Duodenal mucosa (tissue), 2 donors: ENCODE measurements around the gene TSKU.
"Not testable (repeated sequence)": the region's sequence is repeated elsewhere in the genome, so short reads cannot be mapped to it uniquely, and the experiment has no call there.

ENCODE experiments used
- H3K27ac ChIP-seq: one replicate; pipeline ENCODE4 v1.7.0; 2013; ENCODE audit warnings: low read depth, low read length
- H3K27me3 ChIP-seq, 2 donors: one replicate each; pipeline ENCODE4 v1.7.0; 2013; ENCODE audit warnings: low read length in 2 of 2, control low read depth in 1 of 2; ENCODE audit not compliant: insufficient read depth in 2 of 2, control insufficient read depth in 1 of 2
- H3K36me3 ChIP-seq, 2 donors: one replicate each; pipeline ENCODE4 v1.7.0; 2013; ENCODE audit warnings: low read length in 2 of 2, control low read depth in 1 of 2; ENCODE audit not compliant: insufficient read depth in 2 of 2, control insufficient read depth in 1 of 2
- H3K4me1 ChIP-seq, 2 donors: one replicate each; pipeline ENCODE4 v1.7.0; 2013; ENCODE audit warnings: low read length in 2 of 2, control low read depth in 1 of 2; ENCODE audit not compliant: insufficient read depth in 2 of 2, control insufficient read depth in 1 of 2
- H3K4me3 ChIP-seq, 2 donors: one replicate each; pipeline ENCODE4 v1.7.0; 2013; ENCODE audit warnings: low read length in 2 of 2, low read depth in 1 of 2
- H3K9ac ChIP-seq, 2 donors: one replicate each; pipeline ENCODE4 v1.7.0; 2013; ENCODE audit warnings: low read length in 2 of 2, low read depth in 1 of 2
- H3K9me3 ChIP-seq, 2 donors: one replicate each; pipeline ENCODE4 v1.7.0; 2013; ENCODE audit warnings: low read length in 2 of 2, control low read depth in 1 of 2; ENCODE audit not compliant: control insufficient read depth in 1 of 2

The TSKU gene

DNA sequence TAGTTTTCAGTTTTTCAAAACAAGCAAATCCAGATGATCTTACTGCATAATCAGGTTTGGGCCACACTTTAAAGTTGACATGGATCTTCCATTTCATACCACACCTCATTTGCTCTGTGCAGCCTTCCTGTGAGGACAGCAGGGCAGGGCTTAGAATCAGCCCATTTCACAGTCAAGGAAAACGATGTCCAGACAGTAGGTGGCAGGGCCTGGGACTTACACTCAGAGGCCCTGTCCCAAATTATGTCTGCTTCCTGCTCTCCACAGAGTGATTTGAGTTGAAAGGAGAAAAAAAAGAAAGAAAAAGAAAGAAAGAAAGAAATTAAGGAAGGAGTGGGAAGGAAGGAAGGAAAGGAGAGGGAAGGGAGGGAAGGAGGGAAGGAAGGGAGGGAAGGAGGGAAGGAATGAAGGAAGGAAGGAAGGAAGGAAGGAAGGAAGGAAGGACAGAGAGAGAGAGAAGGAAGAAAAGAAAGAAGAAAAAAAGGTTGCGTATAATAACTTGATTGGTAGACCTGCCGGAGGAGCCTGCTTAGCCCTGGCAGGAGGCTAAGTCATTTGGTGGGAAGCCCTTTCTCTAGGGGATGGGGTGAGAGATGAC lies 23.6 kb downstream of the TSKU start:
- Histone ChIP-seq H3K27me3 (peaks cover 0 to 4% of the 10 kb centered on the region in 2 donors), H3K9me3 (no peaks in the 10 kb centered on the region), H3K36me3 (no peaks in the 10 kb centered on the region), H3K4me1 (peaks cover 8 to 11% of the 10 kb centered on the region in 2 donors), H3K9ac (no peak overlapping the region), H3K27ac (no peak overlapping the region), H3K4me3 (no peak overlapping the region)

DNA sequence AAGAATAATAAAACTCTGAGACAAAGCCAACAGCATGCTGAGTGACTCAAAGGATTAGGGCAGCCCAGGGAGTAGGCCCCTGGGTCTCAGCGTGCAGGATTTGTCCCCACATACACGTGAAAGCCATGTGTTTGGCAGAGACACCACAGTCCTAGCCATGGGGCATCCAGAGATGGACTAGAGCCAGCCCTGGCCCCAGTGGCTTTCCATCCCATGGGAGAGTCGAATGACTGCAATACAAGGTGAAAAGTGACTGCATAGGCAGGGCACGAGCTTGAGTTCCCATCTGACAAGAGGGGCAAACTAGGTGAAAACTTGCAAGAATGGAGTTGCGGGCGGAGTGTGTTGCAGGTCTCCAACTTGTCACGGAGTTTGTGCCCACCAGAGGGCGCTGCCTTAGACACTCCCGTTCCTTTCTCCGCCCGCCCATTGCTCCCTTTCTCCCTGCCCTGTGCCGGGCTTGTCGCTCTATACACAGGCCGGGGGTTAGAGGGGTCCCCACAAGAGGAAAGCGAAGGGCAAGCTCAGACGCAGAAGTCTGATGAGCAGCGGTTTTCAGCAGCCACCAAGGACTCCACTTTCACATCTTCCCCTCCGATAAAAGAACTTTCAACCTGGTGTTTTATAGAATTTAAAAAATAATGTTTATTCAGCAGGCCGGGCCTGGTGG lies 24.2 kb downstream of the TSKU start:
- peaks cover 0 to 4% of the 10 kb centered on the region in 2 donors for H3K27me3 ChIP-seq
- no peak overlapping the region for H3K9ac ChIP-seq
- H3K27ac ChIP-seq = no peak overlapping the region
- H3K4me3 ChIP-seq = peak overlapping the region in 1 of 2 donors; percentile 6
- H3K36me3 ChIP-seq = no peaks in the 10 kb centered on the region
- peaks cover 8 to 10% of the 10 kb centered on the region in 2 donors for H3K4me1 ChIP-seq
- no peaks in the 10 kb centered on the region for H3K9me3 ChIP-seq

DNA sequence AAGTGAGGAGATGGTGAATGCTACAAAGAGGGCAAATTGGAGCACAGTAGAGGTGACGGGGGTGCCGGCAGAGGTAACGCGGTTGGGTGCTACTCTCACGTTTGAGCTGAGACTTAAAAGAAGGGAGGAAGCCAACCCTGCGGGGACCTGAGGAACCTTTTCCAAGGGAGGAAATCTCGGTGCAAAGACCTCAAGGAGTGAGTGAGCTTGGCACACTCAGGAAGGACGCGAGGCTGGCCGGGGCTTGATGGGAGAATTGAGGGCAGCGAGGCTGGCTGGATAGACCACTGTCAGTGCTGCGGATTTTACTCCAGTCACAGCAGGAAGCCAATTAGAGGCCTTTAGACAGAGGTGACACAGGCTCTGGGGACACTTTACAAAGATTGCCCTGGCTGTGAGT lies 25.0 kb downstream of the TSKU start:
- Histone ChIP-seq H3K27ac (no peak overlapping the region), H3K4me3 (no peak overlapping the region), H3K9ac (no peak overlapping the region), H3K27me3 (peaks cover 0 to 4% of the 10 kb centered on the region in 2 donors), H3K4me1 (peaks cover 4 to 10% of the 10 kb centered on the region in 2 donors), H3K36me3 (no peaks in the 10 kb centered on the region), H3K9me3 (no peaks in the 10 kb centered on the region)

DNA sequence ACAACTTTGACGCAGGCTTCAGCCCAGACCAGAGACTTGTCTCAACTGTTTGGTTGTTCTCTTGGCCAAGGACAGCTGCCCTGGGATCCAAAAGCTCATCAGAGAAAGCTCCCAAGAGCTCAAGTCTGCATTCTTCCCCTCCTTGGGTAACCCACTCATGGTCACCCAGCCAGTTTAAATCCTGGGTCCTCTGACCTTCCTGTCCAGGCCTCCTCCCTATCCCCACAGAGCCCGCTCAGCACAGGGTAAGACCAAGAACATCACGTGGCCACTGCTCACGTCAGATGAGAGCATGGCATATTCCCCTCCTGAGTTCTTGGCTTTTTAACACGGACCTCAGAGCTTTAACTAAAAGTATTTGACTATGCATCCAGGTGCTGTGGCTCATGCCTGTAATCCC lies 25.8 kb downstream of the TSKU start:
- Histone ChIP-seq H3K4me1 (peaks cover 4 to 10% of the 10 kb centered on the region in 2 donors), H3K4me3 (no peak overlapping the region), H3K9ac (no peak overlapping the region), H3K27me3 (peaks cover 0 to 4% of the 10 kb centered on the region in 2 donors), H3K9me3 (no peaks in the 10 kb centered on the region), H3K27ac (no peak overlapping the region), H3K36me3 (no peaks in the 10 kb centered on the region)

DNA sequence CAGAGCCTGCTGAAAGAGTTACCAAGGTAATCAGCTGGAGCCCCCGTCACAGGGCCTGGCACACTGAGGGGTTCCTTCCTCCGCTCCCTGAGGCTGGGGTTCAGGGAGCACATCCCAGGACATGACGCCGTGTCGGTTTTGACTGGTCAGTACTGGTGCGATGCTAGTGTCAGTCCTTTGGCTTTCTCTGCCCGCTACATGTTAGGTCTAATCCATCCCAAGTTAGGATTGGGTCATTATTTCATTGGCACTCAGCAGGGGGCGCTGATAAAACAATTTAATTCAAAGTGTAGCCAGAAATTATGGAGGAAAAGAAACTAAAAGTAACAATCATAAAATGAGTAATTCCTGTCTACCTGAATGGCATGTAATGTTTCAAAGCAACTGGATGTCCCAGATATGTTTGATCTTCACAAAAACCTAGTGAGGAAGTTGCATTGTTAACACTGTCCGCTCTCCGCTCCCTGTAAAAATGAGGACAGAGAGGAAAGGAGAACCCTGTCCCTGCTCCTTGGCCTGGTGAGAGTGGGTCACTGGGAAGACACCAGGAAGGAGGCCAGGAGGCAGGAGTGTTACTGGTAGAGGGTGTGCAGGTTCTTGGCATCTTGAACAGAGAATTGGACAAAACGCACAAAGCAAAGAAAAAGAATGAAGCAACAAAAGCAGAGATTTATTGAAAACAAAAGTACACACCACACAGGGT lies 27.1 kb downstream of the TSKU start:
- peaks cover 4 to 10% of the 10 kb centered on the region in 2 donors for H3K4me1 ChIP-seq
- no peak overlapping the region for H3K4me3 ChIP-seq
- peaks cover 3 to 4% of the 10 kb centered on the region in 2 donors for H3K9me3 ChIP-seq
- no peak overlapping the region for H3K27ac ChIP-seq
- no peak overlapping the region for H3K9ac ChIP-seq
- H3K36me3 ChIP-seq = no peaks in the 10 kb centered on the region
- H3K27me3 ChIP-seq = peaks cover 0 to 3% of the 10 kb centered on the region in 2 donors

DNA sequence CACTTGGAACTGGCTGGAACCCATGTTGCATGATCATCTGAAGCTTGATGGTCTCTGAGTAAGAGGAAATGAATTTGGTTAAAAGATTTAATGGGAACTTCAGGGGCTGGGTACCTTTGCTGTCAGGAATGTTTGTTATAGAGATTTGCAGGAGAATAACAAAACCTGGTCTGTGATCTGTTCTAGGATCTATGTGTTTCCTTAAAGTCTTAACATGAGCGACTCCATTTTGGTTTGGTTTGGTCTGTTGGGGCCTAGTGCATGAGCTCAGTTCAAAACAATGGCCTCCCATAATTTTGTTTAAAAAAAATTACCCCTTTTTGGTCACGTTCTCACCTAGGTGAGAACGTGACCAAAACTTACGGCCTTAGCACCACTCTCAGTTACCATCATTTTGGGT lies 28.1 kb downstream of the TSKU start:
- no peak overlapping the region for H3K27ac ChIP-seq
- H3K4me1 ChIP-seq = peaks cover 4 to 10% of the 10 kb centered on the region in 2 donors
- no peaks in the 10 kb centered on the region for H3K27me3 ChIP-seq
- H3K4me3 ChIP-seq = no peak overlapping the region
- no peak overlapping the region for H3K9ac ChIP-seq
- H3K9me3 ChIP-seq = peaks cover 4 to 8% of the 10 kb centered on the region in 2 donors
- H3K36me3 ChIP-seq = no peaks in the 10 kb centered on the region

DNA sequence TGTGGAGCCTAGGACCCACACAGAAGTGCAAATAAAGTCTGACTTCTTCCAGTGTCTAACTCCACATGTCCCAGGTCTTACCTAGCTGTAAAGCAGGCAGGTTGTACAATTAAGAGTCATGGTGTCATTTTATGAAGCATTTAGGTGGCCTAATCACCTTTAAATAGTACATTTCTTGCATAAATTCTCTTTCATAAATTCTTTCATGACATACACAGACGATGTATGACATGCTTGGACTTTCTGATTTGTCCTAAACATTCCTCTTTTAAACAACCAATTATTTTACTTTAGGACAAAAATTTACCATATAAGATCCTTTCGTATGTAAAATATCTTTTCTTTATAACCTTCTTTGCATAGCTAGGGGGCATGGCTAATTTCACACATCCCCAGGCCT lies 31.3 kb downstream of the TSKU start:
- Histone ChIP-seq H3K27me3 (no peaks in the 10 kb centered on the region), H3K27ac (no peak overlapping the region), H3K4me3 (no peak overlapping the region), H3K9ac (no peak overlapping the region), H3K4me1 (peaks cover 0 to 7% of the 10 kb centered on the region in 2 donors), H3K9me3 (peaks cover 8 to 9% of the 10 kb centered on the region in 2 donors), H3K36me3 (no peaks in the 10 kb centered on the region)

DNA sequence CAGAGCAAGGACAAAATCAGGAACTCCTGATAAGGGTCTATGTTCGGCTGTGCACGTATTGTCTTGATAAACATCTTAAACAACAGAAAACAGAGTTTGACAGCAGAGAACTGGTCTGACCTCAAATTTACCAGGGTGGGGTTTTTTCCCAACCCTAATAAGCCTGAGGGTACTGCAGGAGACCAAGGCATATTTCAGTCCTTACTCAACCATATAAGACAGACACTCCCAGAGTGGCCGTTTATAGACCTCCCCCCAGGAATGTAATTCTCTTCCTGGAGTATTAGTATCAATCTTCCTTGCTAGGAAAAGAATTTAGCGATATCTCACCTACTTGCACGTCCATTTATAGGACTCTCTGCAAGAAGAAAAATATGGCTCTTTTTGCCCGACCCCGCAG lies 32.5 kb downstream of the TSKU start:
- not testable (repeated sequence) for H3K4me1 ChIP-seq, H3K27me3 ChIP-seq, H3K36me3 ChIP-seq, H3K9ac ChIP-seq, H3K9me3 ChIP-seq, H3K4me3 ChIP-seq, H3K27ac ChIP-seq

DNA sequence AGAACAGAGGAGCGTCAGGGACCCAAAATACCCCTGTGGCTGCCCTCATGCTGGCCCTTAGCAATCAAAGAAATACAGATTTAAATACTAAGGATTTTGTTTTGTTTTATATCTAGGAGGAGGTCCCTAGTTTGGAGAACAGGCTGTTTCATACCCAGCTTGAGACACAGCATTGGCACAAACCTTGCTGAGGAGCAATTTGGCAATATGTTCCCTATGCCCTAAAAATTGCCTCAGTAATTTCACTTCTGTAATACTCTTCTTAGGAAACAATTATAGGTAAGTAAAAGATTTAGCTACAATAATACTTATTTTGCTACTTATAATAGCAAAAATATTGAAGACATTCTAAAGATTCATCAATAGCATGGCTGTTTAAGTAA lies 37.0 kb downstream of the TSKU start:
- H3K27ac ChIP-seq = no peak overlapping the region
- H3K9me3 ChIP-seq = peaks cover 4% of the 10 kb centered on the region in 2 donors
- no peak overlapping the region for H3K9ac ChIP-seq

DNA sequence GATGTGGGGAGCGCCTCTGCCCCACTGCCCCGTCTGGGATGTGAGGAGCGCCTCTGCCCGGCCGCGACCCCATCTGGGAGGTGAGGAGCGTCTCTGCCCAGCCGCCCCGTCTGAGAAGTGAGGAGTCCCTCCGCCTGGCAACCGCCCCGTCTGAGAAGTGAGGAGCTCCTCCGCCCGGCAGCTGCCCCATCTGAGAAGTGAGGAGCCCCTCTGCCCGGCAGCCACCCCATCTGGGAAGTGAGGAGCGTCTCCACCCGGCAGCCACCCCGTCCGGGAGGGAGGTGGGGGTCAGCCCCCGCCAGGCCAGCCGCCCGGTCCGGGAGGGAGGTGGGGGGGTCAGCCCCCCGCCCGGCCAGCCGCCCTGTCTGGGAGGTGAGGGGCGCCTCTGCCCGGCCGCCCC lies 38.2 kb downstream of the TSKU start:
- not testable (repeated sequence) for H3K27ac ChIP-seq, H3K9me3 ChIP-seq, H3K4me1 ChIP-seq, H3K4me3 ChIP-seq, H3K36me3 ChIP-seq, H3K9ac ChIP-seq, H3K27me3 ChIP-seq

More for the DNA sequence above, 37.0 kb downstream of the TSKU start:
- Histone ChIP-seq H3K4me3 (no peak overlapping the region), H3K4me1 (peaks cover 0 to 3% of the 10 kb centered on the region in 2 donors), H3K27me3 (no peaks in the 10 kb centered on the region), H3K36me3 (no peaks in the 10 kb centered on the region)
